ENCODE results near the gene FNDC1.
"Not testable (repeated sequence)": the region's sequence is repeated elsewhere in the genome, so short reads cannot be mapped to it uniquely, and the experiment has no call there.

FNDC1 gene

DNA sequence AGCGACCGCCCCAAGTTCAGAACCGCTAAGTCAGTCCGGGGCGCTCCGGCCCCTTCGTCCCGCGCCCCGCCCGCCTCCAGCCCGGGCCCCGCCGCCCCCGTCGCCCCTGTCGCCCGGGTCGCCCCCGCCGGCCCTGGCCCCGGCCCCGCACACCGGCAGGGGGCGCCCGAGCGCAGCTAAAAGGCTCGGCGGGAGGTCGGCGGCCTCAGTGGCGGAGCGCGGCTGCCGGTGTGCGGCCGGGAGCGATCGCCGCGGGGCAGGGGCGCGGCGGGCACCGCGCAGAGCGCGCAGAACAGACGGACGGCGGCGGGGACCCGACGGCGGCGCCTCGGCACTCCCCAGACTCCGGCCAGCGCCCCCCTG is at the start of gene FNDC1:
Gene FNDC1 (plus strand): TSS at position 208 of the 363 bp plus-strand sequence. CDS start 197 bp downstream, outside the sequence.
- DNase-seq = peak; percentile 54

DNA sequence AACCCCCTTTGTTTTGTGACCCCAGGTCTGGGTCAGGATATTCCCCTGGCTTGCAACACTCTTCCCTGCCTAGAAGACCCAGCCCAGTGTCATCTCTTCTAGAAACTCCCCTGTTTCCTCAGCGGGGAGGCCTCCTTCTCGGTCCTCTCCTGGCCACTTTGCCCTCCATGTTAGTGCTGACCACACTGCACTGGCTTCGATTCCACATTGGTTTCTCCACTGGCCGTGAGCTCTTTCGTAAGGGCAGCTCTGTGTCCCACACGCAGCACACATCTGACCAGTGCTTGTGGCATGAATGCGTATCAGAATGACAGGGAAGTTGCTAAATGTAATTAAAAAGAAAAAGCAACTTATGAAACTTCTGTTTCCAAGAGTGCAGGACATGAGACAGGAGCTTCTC is 49.4 kb upstream of the FNDC1 start:
- DNase-seq = no peak

DNA sequence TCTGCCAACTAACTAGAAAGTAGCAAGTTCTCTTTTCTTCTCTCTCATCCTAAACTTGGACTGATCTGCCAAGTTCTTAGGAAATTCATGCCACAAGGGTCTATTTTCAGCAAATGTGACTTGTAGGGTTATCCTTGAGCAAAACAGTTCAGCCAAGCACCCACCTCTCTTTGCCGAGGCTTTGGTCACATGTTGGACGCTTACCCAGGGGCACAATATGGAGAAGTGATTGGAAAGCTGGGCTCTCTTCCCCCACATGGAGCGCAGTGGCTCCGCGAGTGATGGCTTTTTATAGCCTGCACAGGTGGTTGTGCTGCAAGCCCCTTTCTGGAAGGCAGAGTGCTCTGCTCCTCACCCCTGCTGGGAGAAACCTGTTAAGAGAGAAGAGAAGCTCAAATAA is 47.7 kb upstream of the FNDC1 start:
- no peak for DNase-seq

DNA sequence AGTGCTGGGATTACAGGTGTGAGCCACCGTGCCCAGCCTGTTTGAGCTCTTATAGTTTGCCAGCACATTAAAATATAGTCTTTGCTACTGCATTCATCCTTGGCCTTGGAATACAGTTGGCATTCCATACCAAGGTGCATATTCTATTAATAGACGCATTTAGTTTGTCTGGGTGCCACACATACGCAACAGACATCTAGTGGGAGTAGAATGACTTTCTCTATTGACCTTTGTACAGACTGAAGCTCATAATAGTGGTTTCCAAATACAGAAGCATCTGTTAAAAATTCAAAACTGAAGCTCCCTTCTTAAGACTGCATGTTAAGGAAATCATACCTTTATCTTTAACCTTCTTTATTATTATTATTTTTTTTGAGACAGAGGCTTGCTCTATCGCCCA is 46.7 kb upstream of the FNDC1 start:
- no peak for DNase-seq

DNA sequence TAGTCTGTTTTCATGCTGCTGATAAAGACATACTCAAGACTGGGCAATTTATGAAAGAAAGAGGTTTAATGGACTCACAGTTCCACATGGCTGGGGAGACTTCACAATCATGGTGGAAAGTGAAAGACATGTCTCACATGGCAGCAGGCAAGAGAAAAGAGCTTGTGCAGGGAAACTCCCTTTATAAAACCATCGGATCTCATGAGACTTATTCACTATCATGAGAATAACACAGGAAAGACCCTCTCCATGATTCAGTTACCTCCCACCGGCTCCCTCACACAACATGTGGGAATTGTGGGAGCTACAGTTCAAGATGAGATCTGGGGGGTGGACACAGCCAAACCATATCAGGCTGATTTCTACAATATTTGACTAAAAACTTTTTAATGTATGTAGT is 45.4 kb upstream of the FNDC1 start:
- DNase-seq = not testable (repeated sequence)

GRCh38 chr6:159125014-159125609 is 44.1 kb upstream of the FNDC1 start:
- DNase-seq = no peak

- no peak for DNase-seq
Measured at GRCh38 chr6:159125951-159126352, 43.2 kb upstream of the FNDC1 start.

DNA sequence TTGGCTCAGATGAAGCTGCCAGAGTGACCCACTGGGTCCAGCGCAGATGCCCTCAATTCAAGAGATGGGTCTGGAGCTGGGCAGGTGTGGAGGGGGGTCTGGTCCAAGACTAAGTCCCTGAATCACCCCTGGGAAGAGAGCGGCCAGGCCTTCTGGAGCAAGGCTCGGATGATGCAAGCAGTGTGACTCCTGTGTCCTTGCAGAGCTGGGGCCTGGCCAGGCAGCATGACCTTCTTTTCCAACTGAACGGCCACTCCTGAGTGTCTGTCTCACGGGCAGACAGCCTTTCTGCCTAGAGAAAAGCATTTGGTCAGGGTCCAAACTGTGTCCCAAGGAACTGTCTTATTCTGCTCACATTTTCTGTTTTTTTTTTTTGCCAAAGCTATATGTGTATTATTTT is 42.6 kb upstream of the FNDC1 start:
- DNase-seq = no peak

DNA sequence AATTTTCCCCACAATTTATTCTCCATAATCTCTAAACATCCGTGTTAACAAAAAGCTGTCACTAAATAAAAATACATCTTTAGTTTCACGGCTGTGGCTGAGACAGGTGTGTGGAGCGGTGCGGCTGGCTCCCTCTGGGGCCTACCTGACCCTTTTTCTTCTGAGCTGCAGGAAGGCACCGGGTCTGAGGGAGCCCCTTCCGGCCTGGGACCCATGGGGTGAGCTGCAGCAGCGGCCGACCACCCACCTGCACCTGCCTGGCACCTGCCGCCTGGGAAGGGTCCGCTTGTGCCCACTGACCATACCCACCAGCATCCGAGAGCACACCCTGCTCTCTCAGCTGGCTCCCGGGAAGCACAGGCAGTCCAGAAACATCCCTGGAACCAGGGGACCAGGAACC is 41.5 kb upstream of the FNDC1 start:
- DNase-seq = no peak

DNA sequence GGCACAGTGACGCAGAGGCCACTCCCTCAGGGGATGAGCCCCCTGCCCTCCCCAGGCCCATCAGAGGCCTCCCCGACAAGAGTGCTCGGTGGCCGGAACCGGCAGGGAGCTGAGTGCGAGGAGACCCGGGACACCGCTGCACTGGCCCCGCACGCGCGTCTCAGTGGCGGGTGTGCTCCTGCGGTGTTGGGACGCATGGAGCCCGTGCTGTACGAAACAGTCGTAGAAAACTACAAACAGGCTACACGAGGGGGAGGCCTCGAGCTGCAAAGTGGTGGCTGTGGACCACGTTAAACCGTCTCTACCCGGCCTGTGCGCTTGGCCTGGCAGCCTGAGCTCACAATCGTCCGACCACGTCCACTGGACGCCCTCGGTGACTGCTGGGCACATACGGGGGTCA is 40.2 kb upstream of the FNDC1 start:
- no peak for DNase-seq

GRCh38 chr6:159130846-159131245 is 38.4 kb upstream of the FNDC1 start:
- DNase-seq = no peak

DNA sequence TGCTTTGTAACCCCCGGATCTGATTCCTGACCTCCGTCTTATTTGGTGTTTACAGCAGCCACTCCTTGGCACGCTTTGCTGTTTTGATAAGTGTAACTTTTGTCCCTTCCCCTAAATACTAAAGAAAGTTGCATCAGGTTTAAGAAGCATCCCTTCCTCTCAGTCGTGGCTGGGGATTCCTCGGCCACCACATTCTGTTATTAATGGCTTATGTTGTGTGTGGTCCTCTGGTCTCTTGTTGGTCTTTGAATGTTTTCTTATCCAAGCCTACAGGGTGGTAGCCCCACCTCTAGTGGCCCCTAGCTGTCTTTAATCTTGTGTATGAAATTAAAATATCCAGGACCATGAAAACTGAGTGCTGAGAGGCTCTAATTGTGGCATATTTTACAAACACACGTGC is 37.5 kb upstream of the FNDC1 start:
- DNase-seq = no peak

GRCh38 chr6:159132664-159133063 is 36.5 kb upstream of the FNDC1 start:
- DNase-seq = no peak

- DNase-seq = peak; percentile 64
Measured at GRCh38 chr6:159134701-159135364, 34.4 kb upstream of the FNDC1 start.

DNA sequence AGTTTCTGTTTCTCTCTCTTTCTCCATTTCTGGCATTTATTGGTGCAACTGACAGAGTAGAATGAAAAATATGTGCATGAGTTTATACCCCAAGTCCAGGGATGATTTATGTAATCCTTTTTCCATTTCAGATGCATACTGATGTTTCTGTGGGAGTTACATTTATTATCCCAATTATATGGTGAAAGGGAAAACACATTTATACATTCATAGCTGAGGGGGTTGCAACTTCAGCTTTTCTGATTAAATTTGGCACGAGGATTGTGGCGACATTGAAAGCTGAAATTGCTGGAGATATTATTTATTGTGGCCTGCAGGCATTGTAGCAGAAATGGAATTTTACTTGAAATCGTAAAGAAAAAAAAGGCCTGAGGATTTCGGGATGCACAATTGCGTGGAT is 31.5 kb upstream of the FNDC1 start:
- no peak for DNase-seq

DNA sequence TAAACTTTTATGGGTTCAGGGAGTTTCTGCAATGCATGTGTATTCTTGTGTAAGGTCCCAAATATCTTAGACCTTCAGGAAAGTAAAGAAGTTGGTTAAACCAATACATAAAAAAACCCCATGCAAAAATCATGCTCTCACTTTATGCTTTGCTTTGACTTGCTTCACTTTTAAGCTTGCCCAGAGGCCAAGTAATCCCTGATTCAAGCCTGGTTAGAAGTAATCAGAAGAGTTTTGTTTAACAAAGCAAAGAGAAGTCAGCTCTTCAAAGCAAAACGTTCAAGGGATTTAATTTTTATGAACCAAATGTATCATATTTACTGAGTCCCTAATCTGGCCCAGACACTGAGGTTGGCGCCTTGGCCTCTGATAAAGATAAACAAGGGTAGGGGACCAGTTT is 26.7 kb upstream of the FNDC1 start:
- DNase-seq = no peak

DNA sequence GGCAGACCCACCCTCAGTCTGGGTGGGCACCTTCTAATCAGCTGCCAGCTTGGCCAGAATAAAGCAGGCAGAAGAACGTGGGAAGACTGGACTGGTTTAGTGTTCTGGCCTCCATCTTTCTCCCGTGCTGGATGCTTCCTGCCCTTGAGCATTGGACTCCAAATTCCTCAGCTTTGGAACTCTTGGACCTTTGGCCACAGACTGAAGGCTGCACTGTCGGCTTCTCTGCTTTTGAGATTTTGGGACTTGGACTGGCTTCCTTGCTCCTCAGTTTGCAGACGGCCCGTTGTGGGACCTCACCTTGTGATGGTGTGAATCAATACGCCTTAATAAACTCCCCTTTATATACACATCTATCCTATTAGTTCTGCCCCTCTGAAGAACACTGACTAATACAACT is 20.6 kb upstream of the FNDC1 start:
- DNase-seq = no peak

GRCh38 chr6:159149641-159150040 is 19.6 kb upstream of the FNDC1 start:
- DNase-seq = no peak

DNA sequence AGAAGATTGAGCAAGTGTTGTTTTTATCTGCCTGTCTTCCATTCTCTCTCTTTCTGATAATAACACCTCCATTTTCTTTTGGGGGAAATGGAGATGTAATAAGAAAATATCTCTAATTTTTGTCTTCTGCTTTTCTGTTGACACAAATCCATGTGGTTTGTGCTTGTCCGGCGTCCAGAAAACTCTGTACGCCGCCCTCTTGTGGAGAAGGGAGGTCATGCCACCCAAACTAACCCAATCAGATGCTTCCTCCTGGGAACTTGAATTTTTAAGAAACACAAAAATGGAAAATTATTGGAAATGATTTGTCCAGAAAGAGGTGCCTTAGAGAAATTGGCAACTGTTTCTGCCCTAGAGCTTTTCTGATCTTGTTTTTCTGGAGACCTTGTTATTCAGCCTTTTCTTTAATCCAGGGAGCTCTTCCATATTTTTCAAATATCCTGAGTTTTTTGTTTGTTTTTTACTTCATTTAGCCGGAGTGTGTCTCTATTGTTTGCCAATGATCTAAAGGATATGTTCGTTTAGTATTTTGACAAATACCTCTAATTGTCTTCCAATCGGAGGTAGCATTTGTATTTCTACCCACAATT is 17.8 kb upstream of the FNDC1 start:
- peak; percentile 10 for DNase-seq

- no peak for DNase-seq
Measured at GRCh38 chr6:159152041-159152440, 17.2 kb upstream of the FNDC1 start.

- no peak for DNase-seq
Measured at GRCh38 chr6:159152782-159153181, 16.4 kb upstream of the FNDC1 start.

GRCh38 chr6:159155679-159156078 is 13.5 kb upstream of the FNDC1 start:
- DNase-seq = no peak

GRCh38 chr6:159156089-159156488 is 13.1 kb upstream of the FNDC1 start:
- no peak for DNase-seq

DNA sequence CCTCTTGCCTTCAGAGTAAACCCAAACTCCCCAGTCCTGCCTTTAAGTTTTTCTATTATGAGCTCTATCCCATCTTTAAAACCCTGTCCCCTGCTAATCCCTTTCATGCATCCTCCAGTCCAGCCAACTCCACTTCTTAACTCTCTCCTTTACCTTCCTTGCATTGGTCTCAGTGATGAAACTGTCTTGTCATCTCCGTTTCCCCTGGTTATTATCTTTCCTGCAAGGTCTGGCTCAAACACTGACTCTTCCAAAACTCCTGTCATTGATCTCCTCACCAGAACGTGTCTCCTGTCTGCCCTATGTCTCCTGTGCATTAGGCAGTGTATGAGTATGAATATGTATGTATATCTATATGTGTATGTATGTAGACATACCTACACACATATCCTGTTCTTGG is 11.8 kb upstream of the FNDC1 start:
- DNase-seq = no peak

- DNase-seq = no peak
Measured at GRCh38 chr6:159161839-159162238, 7.4 kb upstream of the FNDC1 start.
